Measurements from ENCODE around the gene LRRC4B.

- no peak for TF ChIP-seq CTCF (IDR thresholded peaks at IDR 0.05)
- TF ChIP-seq POLR2A (IDR thresholded peaks at IDR 0.05) = no peak
These were observed 85.3 kb downstream of the LRRC4B start for GRCh38 chr19:50482916-50483315.
